Astrocyte (in vitro differentiated cells and primary cell): ENCODE data around the gene AQP7. TPM values are rescaled to one million over a fixed set of nuclear protein-coding genes. Genes with fewer than 3 reads are reported as not detected.

ENCODE experiments used
- DNase-seq: peaks from one replicate; pipeline ENCODE4 v3.0.0-alpha.2; 2010; ENCODE audit warnings: low read depth
- FAIRE-seq: peaks from 2 replicates; lab custom pipeline; 2011; peaks lifted over from hg19 to GRCh38; lab: Jason Lieb, UNC
- H2AFZ ChIP-seq: 2 replicates; pipeline ENCODE4 v1.6.0; 2012; ENCODE audit warnings: low read depth, low read length, inconsistent platforms
- H3K27ac ChIP-seq: 2 replicates; pipeline ENCODE4 v1.5.1; 2011; ENCODE audit warnings: low read depth, low read length, inconsistent platforms
- H3K27me3 ChIP-seq: 2 replicates; pipeline ENCODE4 v1.6.0; 2011; ENCODE audit warnings: low read length, inconsistent platforms; ENCODE audit not compliant: insufficient read depth
- H3K36me3 ChIP-seq: 2 replicates; pipeline ENCODE4 v1.5.1; 2011; ENCODE audit warnings: low read length, inconsistent platforms; ENCODE audit not compliant: insufficient read depth
- H3K4me1 ChIP-seq: 2 replicates; pipeline ENCODE4 v1.5.1; 2011; ENCODE audit warnings: low read length, inconsistent platforms; ENCODE audit not compliant: insufficient read depth
- H3K4me2 ChIP-seq: 2 replicates; pipeline ENCODE4 v1.6.0; 2012; ENCODE audit warnings: low read length, inconsistent platforms
- H3K4me3 ChIP-seq: 2 replicates; pipeline ENCODE4 v1.5.1; 2011; ENCODE audit warnings: low read depth, mild to moderate bottlenecking, low read length, inconsistent platforms; ENCODE audit not compliant: insufficient read depth
- H3K79me2 ChIP-seq: 2 replicates; pipeline ENCODE4 v1.6.0; 2012; ENCODE audit warnings: mild to moderate bottlenecking, low read length, inconsistent platforms; ENCODE audit not compliant: insufficient read depth
- H3K9ac ChIP-seq: 2 replicates; pipeline ENCODE4 v1.6.0; 2012; ENCODE audit warnings: mild to moderate bottlenecking, low read length, inconsistent platforms
- H3K9me3 ChIP-seq: 2 replicates; pipeline ENCODE4 v1.5.1; 2012; ENCODE audit warnings: low read depth, mild to moderate bottlenecking, low read length, inconsistent platforms; ENCODE audit not compliant: insufficient read depth
- H4K20me1 ChIP-seq: 2 replicates; pipeline ENCODE4 v1.6.0; 2012; ENCODE audit warnings: low read length, inconsistent platforms; ENCODE audit not compliant: insufficient read depth
- H3K27ac Mint-ChIP-seq: one replicate; pipeline ENCODE4 v1.8.0; 2021; ENCODE audit warnings: mild to moderate bottlenecking, mixed read lengths; ENCODE audit not compliant: unreplicated experiment
- H3K27me3 Mint-ChIP-seq: one replicate; pipeline ENCODE4 v1.8.0; 2021; ENCODE audit warnings: low read depth, mixed read lengths; ENCODE audit not compliant: unreplicated experiment
- H3K36me3 Mint-ChIP-seq: one replicate; pipeline ENCODE4 v1.8.0; 2021; ENCODE audit warnings: low read depth, mixed read lengths; ENCODE audit not compliant: unreplicated experiment
- H3K4me1 Mint-ChIP-seq: one replicate; pipeline ENCODE4 v1.8.0; 2021; ENCODE audit warnings: low read depth, mixed read lengths; ENCODE audit not compliant: unreplicated experiment
- H3K4me3 Mint-ChIP-seq: one replicate; pipeline ENCODE4 v1.8.0; 2021; ENCODE audit warnings: mild to moderate bottlenecking, moderate library complexity, mixed read lengths; ENCODE audit not compliant: unreplicated experiment
- H3K9me3 Mint-ChIP-seq: one replicate; pipeline ENCODE4 v1.8.0; 2021; ENCODE audit warnings: mild to moderate bottlenecking, mixed read lengths; ENCODE audit not compliant: unreplicated experiment
- CTCF ChIP-seq: IDR thresholded peaks from 2 replicates; pipeline ENCODE4 v1.5.1; 2011; ENCODE audit warnings: low read depth, mild to moderate bottlenecking, inconsistent platforms, low read length, moderate library complexity; ENCODE audit not compliant: insufficient read depth
- EZH2 ChIP-seq: IDR thresholded peaks from 2 replicates; pipeline ENCODE4 v1.6.1; 2012; ENCODE audit warnings: mild to moderate bottlenecking, low read length, inconsistent platforms; ENCODE audit not compliant: insufficient read depth
- total RNA-seq: library from RNA; stranded (reverse); gene quantifications from 2 replicates; pipeline ENCODE4 v1.2.1, GENCODE V29; 2021

AQP7 gene
- total RNA-seq, 1 donor from 2014 or later: 1.9 TPM

- peak; percentile 23 for DNase-seq
- Histone ChIP-seq H3K4me3 (no peak overlapping the region), H3K4me2 (peak overlapping the region; percentile 67), H2AFZ (peak overlapping the region; percentile 65), H3K9me3 (no peaks in the 10 kb centered on the region), H3K4me1 (peaks cover 5% of the 10 kb centered on the region), H3K79me2 (no peaks in the 10 kb centered on the region), H3K27me3 (no peaks in the 10 kb centered on the region), H4K20me1 (no peaks in the 10 kb centered on the region), H3K9ac (peak overlapping the region; percentile 11), H3K27ac (no peak overlapping the region), H3K36me3 (peaks cover 6% of the 10 kb centered on the region)
- H3K4me3 Mint-ChIP-seq: no peak overlapping the region
- peaks cover 8% of the 10 kb centered on the region for H3K4me1 Mint-ChIP-seq
- H3K27ac Mint-ChIP-seq: peak overlapping the region; percentile 5
- no peaks in the 10 kb centered on the region for H3K9me3 Mint-ChIP-seq
- H3K36me3 Mint-ChIP-seq: peaks cover 3% of the 10 kb centered on the region
- no peaks in the 10 kb centered on the region for H3K27me3 Mint-ChIP-seq
- FAIRE-seq: no peak
- no peak for TF ChIP-seq CTCF
Observed at GRCh38 chr9:33375238-33375840, 27.0 kb downstream of the AQP7 start.

GRCh38 chr9:33374634-33375237, 27.6 kb downstream of the AQP7 start:
- no peak overlapping the region for H3K4me3 Mint-ChIP-seq
- H3K9ac ChIP-seq: peak overlapping the region; percentile 11
- H3K36me3 ChIP-seq: peaks cover 12% of the 10 kb centered on the region
- no peak overlapping the region for H3K27ac ChIP-seq
- H3K27me3 Mint-ChIP-seq: no peaks in the 10 kb centered on the region
- no peaks in the 10 kb centered on the region for H3K27me3 ChIP-seq
- no peak for FAIRE-seq
- peaks cover 3% of the 10 kb centered on the region for H3K36me3 Mint-ChIP-seq
- H3K9me3 ChIP-seq: no peaks in the 10 kb centered on the region
- no peaks in the 10 kb centered on the region for H3K9me3 Mint-ChIP-seq
- no peaks in the 10 kb centered on the region for H3K79me2 ChIP-seq
- H3K4me3 ChIP-seq: no peak overlapping the region
- TF ChIP-seq CTCF: peak; percentile 94
- no peak for TF ChIP-seq EZH2
- H3K27ac Mint-ChIP-seq: peak overlapping the region; percentile 5
- H3K4me1 ChIP-seq: peaks cover 5% of the 10 kb centered on the region
- no peaks in the 10 kb centered on the region for H4K20me1 ChIP-seq
- H2AFZ ChIP-seq: no peak overlapping the region
- H3K4me1 Mint-ChIP-seq: peaks cover 8% of the 10 kb centered on the region
- peak; percentile 39 for DNase-seq
- peak overlapping the region; percentile 67 for H3K4me2 ChIP-seq

GRCh38 chr9:33374190-33374589, 28.2 kb downstream of the AQP7 start:
- Histone ChIP-seq H3K36me3 (peaks cover 13% of the 10 kb centered on the region), H3K27ac (no peak overlapping the region), H3K9ac (no peak overlapping the region), H4K20me1 (no peaks in the 10 kb centered on the region), H2AFZ (no peak overlapping the region), H3K27me3 (no peaks in the 10 kb centered on the region), H3K79me2 (no peaks in the 10 kb centered on the region), H3K9me3 (no peaks in the 10 kb centered on the region), H3K4me1 (peaks cover 5% of the 10 kb centered on the region), H3K4me3 (no peak overlapping the region), H3K4me2 (no peak overlapping the region)
- TF ChIP-seq CTCF: no peak
- no peak for TF ChIP-seq EZH2
- Mint-ChIP-seq H3K27me3 (no peaks in the 10 kb centered on the region), H3K27ac (no peak overlapping the region), H3K4me1 (peaks cover 8% of the 10 kb centered on the region), H3K4me3 (no peak overlapping the region), H3K36me3 (peaks cover 3% of the 10 kb centered on the region), H3K9me3 (no peaks in the 10 kb centered on the region)
- DNase-seq: no peak
- FAIRE-seq: no peak
